Peyer's patch (tissue), 4 donors: ENCODE results near the gene TAS2R43.

ENCODE experiments used
- CTCF ChIP-seq, 6 experiments: fragments of 450-650 bp in 4 of 6; fragments of 200-600 bp in 2 of 6; sonication (generic) in 1 of 6; IDR thresholded peaks; one replicate each; pipeline ENCODE4 v1.5.1; 2017 to 2019; ENCODE audit warnings: antibody characterized with exemption in 6 of 6, mild to moderate bottlenecking in 3 of 6, moderate library complexity in 1 of 6
- POLR2A ChIP-seq, 2 donors: fragments of 450-650 bp; IDR thresholded peaks; one replicate each; pipeline ENCODE4 v1.5.1; 2017; ENCODE audit warnings: antibody characterized with exemption in 2 of 2, mild to moderate bottlenecking in 2 of 2, moderate library complexity in 2 of 2

GRCh38 chr12:11105546-11105945 lies 13.4 kb upstream of the TAS2R43 start:
- TF ChIP-seq POLR2A (IDR thresholded peaks at IDR 0.05) (no peak), CTCF (IDR thresholded peaks at IDR 0.05) (no peak)
